B cell (primary cell): ENCODE results near the gene ZFP36L1. TPM values are rescaled to one million over a fixed set of nuclear protein-coding genes. Genes with fewer than 3 reads are reported as not detected.

Source experiments
- ATAC-seq: fragments of 200-7000 bp; cut with Tn5 transposase; one replicate; pipeline ENCODE4 v1.10.0; 2021; ENCODE audit warnings: low read depth, mild to moderate bottlenecking, moderate number of reproducible peaks, moderate library complexity
- CTCF ChIA-PET: fragments of 350-600 bp; sonication (Branson Sonifier 250); formaldehyde crosslinking; loops from one replicate; lab custom pipeline; 2021; ENCODE audit warnings: antibody characterized with exemption, inconsistent platforms; lab: Charles Lee
- POLR2A ChIA-PET: fragments of 350-600 bp; sonication (Branson Sonifier 250); formaldehyde crosslinking; loops from one replicate; lab custom pipeline; 2021; ENCODE audit warnings: antibody characterized with exemption; lab: Charles Lee
- DNase-seq: peaks from one replicate; pipeline ENCODE4 v3.0.0; 2013
- H2AFZ ChIP-seq: 2 replicates; pipeline ENCODE4 v1.6.1; 2012; ENCODE audit warnings: mild to moderate bottlenecking, low read depth, low read length; ENCODE audit not compliant: insufficient read depth, poor library complexity, severe bottlenecking
- H3K27ac ChIP-seq, 2 donors: 1 replicate in 1 of 2; 2 replicates in 1 of 2; pipeline ENCODE4 v1.5.1; 2012 to 2013; ENCODE audit warnings: low read length in 2 of 2, mild to moderate bottlenecking in 2 of 2, moderate library complexity in 1 of 2
- H3K27me3 ChIP-seq, 4 experiments: fragments of 200-600 bp in 1 of 4; sonication (generic) in 1 of 4; replicated peaks in 1 of 4; 1 replicate in 2 of 4; 2 replicates in 2 of 4; pipeline versions ENCODE4 v1.6.1 to v1.7.0; 2013 to 2016; ENCODE audit warnings: low read length in 3 of 4, mild to moderate bottlenecking in 2 of 4, mixed read lengths in 1 of 4, moderate library complexity in 1 of 4; ENCODE audit not compliant: insufficient read depth in 4 of 4, control insufficient read depth in 3 of 4; ENCODE audit errors: control extremely low read depth in 1 of 4
- H3K36me3 ChIP-seq, 2 experiments: replicated peaks in 1 of 2; 1 replicate in 1 of 2; 2 replicates in 1 of 2; pipeline versions ENCODE4 v1.6.1 to v1.7.1; 2013; ENCODE audit warnings: low read length in 1 of 2; ENCODE audit not compliant: insufficient read depth in 2 of 2, control insufficient read depth in 1 of 2; ENCODE audit errors: control extremely low read depth in 1 of 2, extremely low read depth in 1 of 2
- H3K4me1 ChIP-seq, 2 donors: fragments of 200-600 bp in 1 of 2; sonication (generic) in 1 of 2; 1 replicate in 1 of 2; 2 replicates in 1 of 2; pipeline versions ENCODE4 v1.5.1 to v1.6.1; 2013 to 2017; ENCODE audit warnings: low read length in 2 of 2; ENCODE audit not compliant: control insufficient read depth in 2 of 2, insufficient read depth in 2 of 2
- H3K4me2 ChIP-seq: replicated peaks from 2 replicates; pipeline ENCODE3; 2012; ENCODE audit warnings: mild to moderate bottlenecking, low read depth, low read length; ENCODE audit not compliant: poor library complexity, severe bottlenecking
- H3K4me3 ChIP-seq, 5 experiments: fragments of 200-600 bp in 1 of 5; sonication (generic) in 1 of 5; 1 replicate in 3 of 5; 2 replicates in 2 of 5; pipeline versions ENCODE4 v1.5.1 to v1.7.0; 2011 to 2016; ENCODE audit warnings: low read length in 4 of 5, mild to moderate bottlenecking in 4 of 5, low read depth in 2 of 5, control low read depth in 1 of 5, moderate library complexity in 1 of 5; ENCODE audit not compliant: insufficient read depth in 1 of 5; ENCODE audit errors: control extremely low read depth in 1 of 5, extremely low read depth in 1 of 5
- H3K79me2 ChIP-seq: fragments of 200-600 bp; sonication (generic); one replicate; pipeline ENCODE4 v1.6.0; 2016; ENCODE audit warnings: low read length; ENCODE audit not compliant: control insufficient read depth, insufficient read depth
- H3K9ac ChIP-seq: fragments of 200-600 bp; sonication (generic); 2 replicates; pipeline ENCODE4 v1.6.1; 2017; ENCODE audit warnings: mild to moderate bottlenecking, low read length, moderate library complexity
- H3K9me3 ChIP-seq, 3 donors: one replicate each; pipeline versions ENCODE4 v1.6.1 to v1.7.1; 2013; ENCODE audit warnings: low read length in 2 of 3; ENCODE audit not compliant: control insufficient read depth in 2 of 3, insufficient read depth in 1 of 3; ENCODE audit errors: control extremely low read depth in 1 of 3
- H4K20me1 ChIP-seq: 2 replicates; pipeline ENCODE4 v1.6.0; 2012; ENCODE audit warnings: mild to moderate bottlenecking, low read length; ENCODE audit not compliant: insufficient read depth, control insufficient read depth, poor library complexity, severe bottlenecking
- H3K27ac Mint-ChIP-seq: one replicate; pipeline ENCODE4 v1.8.0; 2021; ENCODE audit warnings: mixed read lengths
- H3K27me3 Mint-ChIP-seq: one replicate; pipeline ENCODE4 v1.8.0; 2021; ENCODE audit warnings: mixed read lengths
- H3K4me1 Mint-ChIP-seq: one replicate; pipeline ENCODE4 v1.8.0; 2021; ENCODE audit warnings: mixed read lengths
- H3K4me3 Mint-ChIP-seq: one replicate; pipeline ENCODE4 v1.8.0; 2021; ENCODE audit warnings: mixed read lengths
- H3K9me3 Mint-ChIP-seq: one replicate; pipeline ENCODE4 v1.8.0; 2022; ENCODE audit warnings: mixed read lengths; ENCODE audit not compliant: insufficient read depth
- CTCF ChIP-seq: fragments of 200-600 bp; IDR thresholded peaks from one replicate; pipeline ENCODE4 v1.8.0; 2022; ENCODE audit warnings: antibody characterized with exemption, mild to moderate bottlenecking
- EZH2 ChIP-seq: IDR thresholded peaks from 2 replicates; pipeline ENCODE4 v1.6.1; 2012; ENCODE audit warnings: borderline replicate concordance, low read depth, mild to moderate bottlenecking, moderate library complexity, low read length; ENCODE audit not compliant: insufficient read depth, poor library complexity, severe bottlenecking
- WGBS: methylation state at CpG from one replicate; pipeline ENCODE4 v1.1.5; 2013; ENCODE audit warnings: missing lambda C conversion rate; ENCODE audit not compliant: insufficient coverage; 5-methylcytosine and 5-hydroxymethylcytosine counted together
- intact Hi-C: fragments of 100-400 bp; cut with micrococcal nuclease; formaldehyde crosslinking; loops from one replicate; pipeline ENCODE4 v1.10.0; 2022
- polyA plus RNA-seq: library from polyadenylated mRNA; depleted of rRNA; stranded (reverse); fragments of >200 nt; gene quantifications from 2 replicates; pipeline ENCODE4 v1.2.3, GENCODE V29; 2012
- total RNA-seq, 2 donors: library from RNA; stranded (reverse); fragments of 120-200 nt in 1 of 2; gene quantifications; 1 replicate in 1 of 2; 2 replicates in 1 of 2; pipeline versions ENCODE4 v1.2.3 to v1.2.4, GENCODE V29; 2013 to 2022

Gene ZFP36L1
- total and polyA plus RNA-seq, 2 donors (not counting 1 experiment from before 2014, with no cell fraction given) = 572 to 983 TPM

- Histone ChIP-seq H3K9ac (peak overlapping the region; percentile 100), H2AFZ (no peak overlapping the region), H3K79me2 (peaks cover 60% of the 10 kb centered on the region), H3K27me3 (no peaks in the 10 kb centered on the region), H3K36me3 (peaks cover 0 to 29% of the 10 kb centered on the region in 2 experiments), H3K4me1 (peaks cover 24 to 42% of the 10 kb centered on the region in 2 donors), H3K9me3 (peaks cover 1 to 4% (median 4%) of the 10 kb centered on the region in 3 donors), H3K4me2 (peak overlapping the region; percentile 95), H3K27ac (peak overlapping the region; percentile 100), H4K20me1 (peaks cover 37% of the 10 kb centered on the region), H3K4me3 (peak overlapping the region; percentile 79 to 100 (median 94))
- H3K4me1 Mint-ChIP-seq = peaks cover 36% of the 10 kb centered on the region
- H3K27me3 Mint-ChIP-seq = no peaks in the 10 kb centered on the region
- ATAC-seq (peak; percentile 5), DNase-seq (peak; percentile 86)
- ChIA-PET CTCF (interaction anchor here (1.3 to 5.5 kb wide), 5 partner anchors 12 to 547 kb away, joined by 4 to 110 read pairs (median 11); no protein-coding TSS in a partner anchor), POLR2A (interaction anchor here (0.6 to 5.0 kb wide), 11 partner anchors 13 to 543 kb away, joined by 3 to 194 read pairs (median 9); no protein-coding TSS in a partner anchor)
- TF ChIP-seq EZH2 (no peak), CTCF (no peak)
- H3K9me3 Mint-ChIP-seq = no peaks in the 10 kb centered on the region
- under 1% methylated on average over 34 of the region's 41 CpGs for WGBS
- H3K4me3 Mint-ChIP-seq = peak overlapping the region; percentile 97
- peak overlapping the region; percentile 100 for H3K27ac Mint-ChIP-seq
- intact Hi-C loops = loop anchor here (5.0 kb wide), 2 partner anchors 422 to 527 kb away; no protein-coding TSS in a partner anchor
Observed at GRCh38 chr14:68794130-68794850, 1.4 kb upstream of the ZFP36L1 start.
